ENCODE data around the gene CCDC68. TPM values are rescaled to one million over a fixed set of nuclear protein-coding genes. Genes with fewer than 3 reads are reported as not detected.

Gene CCDC68
- total RNA-seq, 6 experiments from 2014 or later, result 0.05 to 0.40 (median 0.14) TPM

DNA sequence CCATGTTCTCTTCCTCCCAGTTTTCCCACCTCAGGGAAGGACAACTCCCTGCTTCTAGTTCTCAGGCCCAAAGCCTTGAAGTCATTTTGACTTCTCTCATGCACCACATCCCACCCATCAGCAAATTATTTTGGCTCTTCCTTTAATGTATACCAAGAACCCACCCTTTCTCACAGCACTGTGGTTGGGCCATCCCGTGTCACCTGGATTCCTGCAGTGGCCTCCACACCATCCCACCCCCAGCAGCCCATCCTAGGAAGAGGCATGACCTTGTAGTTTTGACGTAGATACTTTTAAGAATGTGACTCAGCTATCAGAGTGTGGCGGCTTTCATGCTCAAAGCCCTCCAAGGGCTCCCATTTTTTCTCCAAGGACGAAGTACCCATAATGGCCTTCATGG, 25.6 kb upstream of the CCDC68 start:
- no peak for DNase-seq
- TF ChIP-seq, protein P1, sequence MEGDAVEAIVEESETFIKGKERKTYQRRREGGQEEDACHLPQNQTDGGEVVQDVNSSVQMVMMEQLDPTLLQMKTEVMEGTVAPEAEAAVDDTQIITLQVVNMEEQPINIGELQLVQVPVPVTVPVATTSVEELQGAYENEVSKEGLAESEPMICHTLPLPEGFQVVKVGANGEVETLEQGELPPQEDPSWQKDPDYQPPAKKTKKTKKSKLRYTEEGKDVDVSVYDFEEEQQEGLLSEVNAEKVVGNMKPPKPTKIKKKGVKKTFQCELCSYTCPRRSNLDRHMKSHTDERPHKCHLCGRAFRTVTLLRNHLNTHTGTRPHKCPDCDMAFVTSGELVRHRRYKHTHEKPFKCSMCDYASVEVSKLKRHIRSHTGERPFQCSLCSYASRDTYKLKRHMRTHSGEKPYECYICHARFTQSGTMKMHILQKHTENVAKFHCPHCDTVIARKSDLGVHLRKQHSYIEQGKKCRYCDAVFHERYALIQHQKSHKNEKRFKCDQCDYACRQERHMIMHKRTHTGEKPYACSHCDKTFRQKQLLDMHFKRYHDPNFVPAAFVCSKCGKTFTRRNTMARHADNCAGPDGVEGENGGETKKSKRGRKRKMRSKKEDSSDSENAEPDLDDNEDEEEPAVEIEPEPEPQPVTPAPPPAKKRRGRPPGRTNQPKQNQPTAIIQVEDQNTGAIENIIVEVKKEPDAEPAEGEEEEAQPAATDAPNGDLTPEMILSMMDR (IDR thresholded peaks at IDR 0.05), result no peak

DNA sequence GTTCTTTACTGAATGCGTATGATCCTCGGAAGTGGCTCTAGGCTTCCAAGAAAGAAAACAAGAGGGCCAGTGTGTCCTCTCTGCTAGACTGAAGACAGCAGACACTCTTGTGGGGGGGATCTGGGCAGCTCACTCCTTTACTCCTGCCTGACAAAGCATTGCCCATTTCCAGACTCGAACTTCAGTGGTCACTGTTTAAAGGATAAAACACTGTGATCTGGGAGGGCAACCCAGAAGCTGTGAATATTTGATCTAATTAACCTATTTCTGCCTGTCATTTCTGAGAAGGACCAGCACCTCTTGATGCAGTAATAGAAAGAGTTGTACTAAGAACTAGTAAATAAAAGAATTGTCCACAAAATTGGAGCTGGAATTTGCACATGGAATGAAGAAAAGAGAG, 24.5 kb upstream of the CCDC68 start:
- Mint-ChIP-seq H3K4me3 (no peak overlapping the region), H3K9me3 (no peaks in the 10 kb centered on the region), H3K4me1 (ENCODE audit: low read depth) (no peaks in the 10 kb centered on the region), H3K27ac (no peak overlapping the region), H3K36me3 (ENCODE audit: low read depth) (no peaks in the 10 kb centered on the region), H3K27me3 (ENCODE audit: insufficient read depth) (peaks cover 5% of the 10 kb centered on the region)
- DNase-seq, result no peak
- TF ChIP-seq, protein P1 (IDR thresholded peaks at IDR 0.05), result no peak

More for the DNA sequence above, 25.6 kb upstream of the CCDC68 start:
- Mint-ChIP-seq H3K4me3 (no peak overlapping the region), H3K9me3 (no peaks in the 10 kb centered on the region), H3K36me3 (ENCODE audit: low read depth) (no peaks in the 10 kb centered on the region), H3K27me3 (ENCODE audit: insufficient read depth) (peaks cover 5% of the 10 kb centered on the region), H3K27ac (no peak overlapping the region), H3K4me1 (ENCODE audit: low read depth) (no peaks in the 10 kb centered on the region)

DNA sequence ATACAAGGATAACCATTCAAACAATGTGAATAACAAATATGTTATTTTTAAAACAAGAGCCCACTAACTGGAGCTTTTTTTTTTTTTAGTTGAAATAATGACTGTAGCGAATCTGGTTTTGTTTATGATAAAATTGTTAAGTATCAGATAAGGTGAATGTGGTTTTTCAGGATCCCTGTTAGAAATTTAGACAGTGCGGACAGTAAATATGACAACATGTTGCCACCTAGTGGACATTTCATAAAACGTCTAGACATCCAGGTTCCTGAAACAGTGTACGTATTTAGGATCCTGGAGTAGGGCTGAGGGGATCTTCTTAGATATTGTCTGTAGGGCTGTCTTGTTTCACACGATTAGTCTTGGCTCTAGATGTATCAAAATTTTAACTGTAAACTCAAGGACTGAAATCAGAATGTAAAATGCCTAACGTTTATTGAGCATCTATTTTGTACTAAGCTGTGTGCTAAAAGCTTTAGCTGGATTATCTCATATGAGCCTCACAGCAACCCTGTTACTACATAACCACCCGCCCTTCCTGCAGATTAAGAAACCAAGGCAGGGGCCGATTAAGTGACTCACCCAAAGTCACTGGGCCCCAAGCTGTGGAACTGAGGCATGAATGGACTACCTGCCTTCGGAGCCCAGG, 23.9 kb upstream of the CCDC68 start:
- Mint-ChIP-seq H3K27ac (no peak overlapping the region), H3K9me3 (no peaks in the 10 kb centered on the region), H3K36me3 (ENCODE audit: low read depth) (no peaks in the 10 kb centered on the region), H3K4me3 (no peak overlapping the region), H3K4me1 (ENCODE audit: low read depth) (no peaks in the 10 kb centered on the region), H3K27me3 (ENCODE audit: insufficient read depth) (peaks cover 5% of the 10 kb centered on the region)
- peak; percentile 66 for DNase-seq
- TF ChIP-seq, protein P1 (IDR thresholded peaks at IDR 0.05), result peak; percentile 93

DNA sequence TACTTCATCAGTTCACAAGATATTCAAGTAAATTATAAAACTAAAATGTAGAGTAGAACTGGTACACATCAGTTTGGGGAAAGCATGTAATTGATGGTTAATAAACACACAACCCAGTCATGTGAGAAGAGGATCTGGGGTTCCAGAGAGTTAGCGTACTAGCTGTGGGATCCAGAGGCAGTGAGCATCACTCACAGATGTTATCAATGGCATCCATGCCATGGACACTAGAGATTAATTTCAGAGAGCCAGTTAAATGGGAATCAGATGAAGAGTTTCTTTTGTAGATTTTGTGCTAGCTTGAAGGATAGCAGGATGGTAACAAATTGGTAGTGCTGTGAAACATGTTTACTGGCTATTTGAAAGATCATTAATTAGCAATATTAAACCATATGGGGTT, 21.8 kb upstream of the CCDC68 start:
- DNase-seq, result no peak
- Mint-ChIP-seq H3K27me3 (ENCODE audit: insufficient read depth) (peaks cover 5% of the 10 kb centered on the region), H3K4me1 (ENCODE audit: low read depth) (no peaks in the 10 kb centered on the region), H3K9me3 (no peaks in the 10 kb centered on the region), H3K27ac (no peak overlapping the region), H3K36me3 (ENCODE audit: low read depth) (no peaks in the 10 kb centered on the region), H3K4me3 (no peak overlapping the region)
- TF ChIP-seq, protein P1 (IDR thresholded peaks at IDR 0.05), result no peak

DNA sequence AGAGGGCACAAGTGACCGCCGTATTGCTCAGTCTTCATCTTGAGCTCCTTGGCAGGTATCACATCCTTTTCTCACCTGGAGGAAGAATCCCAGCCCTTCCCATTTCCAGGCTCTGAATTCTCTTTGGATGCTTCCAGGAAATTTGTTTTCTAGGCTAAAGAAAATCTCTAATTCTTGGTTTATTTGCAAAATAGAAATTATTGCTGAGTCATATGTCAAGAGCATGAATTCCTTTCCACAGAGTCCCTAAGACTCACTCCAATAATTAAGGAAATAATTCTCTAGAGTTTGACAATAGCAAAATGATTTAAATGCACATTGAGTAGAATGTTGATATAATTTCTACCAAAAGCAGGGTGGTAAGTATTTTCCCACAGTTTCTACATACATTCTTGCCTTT, 16.3 kb upstream of the CCDC68 start:
- H3K27me3 Mint-ChIP-seq (ENCODE audit: insufficient read depth), result peaks cover 2% of the 10 kb centered on the region
- no peaks in the 10 kb centered on the region for H3K36me3 Mint-ChIP-seq (ENCODE audit: low read depth)
- H3K4me1 Mint-ChIP-seq (ENCODE audit: low read depth), result peaks cover 11% of the 10 kb centered on the region
- TF ChIP-seq, protein P1 (IDR thresholded peaks at IDR 0.05), result no peak
- DNase-seq, result no peak
- no peak overlapping the region for H3K4me3 Mint-ChIP-seq
- H3K9me3 Mint-ChIP-seq, result no peaks in the 10 kb centered on the region
- peak overlapping the region; percentile 62; the same call in 1 of the 2 replicates for H3K27ac Mint-ChIP-seq
